DMS53 (cell line): ENCODE data around the gene SEMA7A.
"Not testable (repeated sequence)": the region's sequence is repeated elsewhere in the genome, so short reads cannot be mapped to it uniquely, and the experiment has no call there.

Source experiments
- DNase-seq: peaks from one replicate; lab custom pipeline; 2025; lab: John Stamatoyannopoulos, UW

The SEMA7A gene

DNA sequence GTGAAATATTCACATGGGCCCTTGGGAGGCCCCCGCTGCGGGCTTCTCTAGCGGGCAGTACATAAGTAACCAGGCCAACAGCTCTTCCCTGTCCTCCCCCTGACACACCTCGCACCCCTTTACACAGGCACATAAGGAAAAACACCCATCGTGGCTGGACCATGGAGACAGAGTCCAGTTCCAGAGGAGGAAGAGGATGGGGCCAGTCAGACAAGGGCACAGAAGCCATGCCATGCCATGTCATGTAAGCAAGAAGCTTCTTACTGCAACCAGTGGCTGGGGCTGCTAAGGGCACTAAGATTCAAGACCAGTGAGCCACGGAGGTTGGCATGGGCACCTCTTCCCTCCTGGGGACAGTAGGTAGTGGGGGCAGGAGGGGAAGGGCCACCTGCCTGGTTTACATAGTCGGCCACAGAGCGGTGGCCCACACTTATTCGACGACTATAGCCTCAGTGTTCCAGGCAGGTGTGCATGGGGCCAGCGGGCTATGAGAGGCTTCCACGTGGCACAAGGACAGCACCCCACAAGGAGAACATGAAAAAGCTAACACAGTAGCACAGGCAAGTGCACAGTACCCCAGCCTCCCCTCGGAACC is 60.6 kb downstream of the SEMA7A start:
- DNase-seq = no peak

- no peak for DNase-seq
These were observed 63.3 kb downstream of the SEMA7A start for GRCh38 chr15:74370471-74370870.

GRCh38 chr15:74369756-74370155 is 64.0 kb downstream of the SEMA7A start:
- no peak for DNase-seq

DNA sequence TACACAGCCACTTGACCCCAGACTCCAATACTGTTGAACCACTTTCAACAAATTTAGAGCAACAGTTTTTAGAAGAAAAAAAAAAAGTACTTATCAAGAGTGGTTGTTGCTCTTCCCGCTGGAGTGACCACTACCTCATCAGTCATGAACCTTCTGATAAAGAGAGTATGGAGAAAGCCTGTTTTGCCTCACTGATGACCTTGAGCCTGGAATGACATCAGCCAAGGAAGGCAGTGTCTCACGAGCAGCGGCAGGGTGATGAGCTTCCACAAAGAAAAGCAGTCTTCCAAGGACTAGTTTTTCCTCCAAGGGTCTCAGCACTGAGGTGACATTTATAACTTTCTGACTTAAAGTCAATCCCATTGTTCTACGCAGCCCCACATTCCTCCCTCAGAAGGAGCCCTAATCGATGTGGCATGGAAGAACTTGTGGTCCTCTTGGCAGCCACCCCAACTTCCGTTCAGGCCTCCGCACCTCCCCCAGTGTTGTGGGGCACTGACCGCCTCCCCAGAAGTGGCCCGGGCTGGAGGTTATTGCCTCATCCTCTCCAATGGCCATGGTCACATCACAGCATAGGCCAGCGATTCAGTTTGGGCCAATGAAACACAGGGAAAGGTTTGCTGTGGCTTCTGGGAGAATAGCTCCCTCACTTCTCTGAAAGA is 64.5 kb downstream of the SEMA7A start:
- no peak for DNase-seq

DNA sequence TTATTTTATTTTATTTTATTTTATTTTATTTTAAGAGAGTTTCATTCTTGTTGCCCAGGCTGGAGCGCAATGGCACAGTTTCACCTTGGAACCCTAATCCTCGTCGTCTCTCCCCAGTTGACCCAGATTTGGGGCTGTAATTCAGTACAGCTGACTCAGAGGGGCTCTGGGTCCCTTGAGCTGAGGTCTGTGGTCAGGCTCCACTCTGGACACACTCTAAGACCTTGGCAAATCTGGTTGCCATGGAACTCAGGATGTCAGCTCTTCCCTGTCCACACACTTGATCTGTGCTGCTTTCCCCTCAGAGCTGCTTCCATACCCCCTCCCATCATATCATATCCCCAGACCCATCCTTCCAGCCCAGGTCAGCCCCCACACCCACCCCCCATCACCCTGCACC is 65.6 kb downstream of the SEMA7A start:
- no peak for DNase-seq

DNA sequence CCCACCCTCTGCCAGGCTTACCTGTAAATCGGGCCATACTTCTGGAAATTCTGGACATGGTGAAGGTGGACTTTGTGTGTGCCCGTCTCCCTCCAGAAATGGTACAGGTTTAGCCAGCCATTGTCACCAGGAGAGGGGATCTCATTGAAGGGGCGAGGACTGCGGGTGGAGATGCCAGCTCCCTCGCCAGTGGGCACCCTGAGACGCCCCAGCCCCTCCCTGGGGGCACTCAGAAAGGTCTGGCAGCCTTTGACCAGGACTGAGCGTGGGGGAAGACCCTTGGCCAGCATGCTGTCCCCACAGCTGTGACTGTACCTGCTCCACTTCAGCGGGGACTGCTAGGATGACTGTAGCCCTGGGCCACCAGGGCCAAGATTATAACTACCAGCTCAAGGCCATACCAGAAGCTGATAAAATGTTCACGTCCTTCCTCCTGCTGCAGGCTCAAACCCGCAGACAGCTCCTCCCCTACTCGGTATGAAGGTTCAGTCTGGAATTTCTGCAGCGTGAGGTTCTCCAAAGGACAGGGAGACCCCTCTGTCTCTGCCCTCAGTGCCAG is 66.4 kb downstream of the SEMA7A start, which contains the start of gene CYP11A1:
Gene CYP11A1, minus strand, starts transcription at position 351 of the 559 bp plus-strand sequence. Its CDS starts 61 bp downstream, at position 290.
- no peak for DNase-seq

GRCh38 chr15:74365598-74366445 is 67.9 kb downstream of the SEMA7A start:
- peak; percentile 26 for DNase-seq

- no peak for DNase-seq
These were observed 68.7 kb downstream of the SEMA7A start for GRCh38 chr15:74364936-74365597.

DNA sequence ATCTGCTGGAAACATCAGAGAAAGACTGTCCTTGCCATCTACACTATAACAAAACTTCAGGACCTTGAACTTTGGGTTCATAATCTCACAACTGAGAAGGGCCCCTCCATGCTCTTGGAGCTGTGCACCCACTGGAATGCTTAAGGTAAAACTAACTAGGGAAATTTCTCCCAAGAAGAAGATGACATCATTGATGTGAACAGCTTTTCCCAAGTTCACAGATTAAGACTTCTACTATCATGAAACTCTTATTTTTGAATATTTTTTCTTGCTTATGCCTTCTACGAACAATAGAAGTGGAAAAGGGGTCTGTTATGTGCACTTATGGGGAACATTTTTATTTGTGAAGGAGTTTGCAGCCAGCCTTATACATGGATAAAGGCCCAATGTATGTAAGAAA is 71.3 kb downstream of the SEMA7A start:
- DNase-seq = no peak

DNA sequence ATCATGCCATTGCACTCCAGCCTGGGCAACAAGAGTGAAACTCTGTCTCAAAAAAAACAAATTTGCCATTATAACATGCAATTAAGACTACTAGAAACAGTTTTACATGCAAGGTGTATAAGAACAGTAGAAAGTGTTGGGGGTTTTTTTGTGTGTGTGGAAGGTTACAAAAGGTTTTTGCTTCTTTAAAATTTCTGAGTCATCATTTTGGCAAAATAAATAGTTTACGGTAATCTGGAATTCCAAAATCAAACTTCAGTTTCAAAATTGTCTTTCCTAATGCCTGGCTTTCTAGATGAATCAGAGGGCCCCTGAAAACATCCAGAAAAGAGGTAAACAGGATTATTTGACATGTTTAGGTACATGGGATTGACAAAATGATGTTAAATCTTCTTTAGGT is 72.9 kb downstream of the SEMA7A start:
- DNase-seq = not testable (repeated sequence)

GRCh38 chr15:74359376-74359775 is 74.4 kb downstream of the SEMA7A start:
- not testable (repeated sequence) for DNase-seq
